ENCODE measurements around the gene OPTC. TPM values are rescaled to one million over a fixed set of nuclear protein-coding genes. Genes with fewer than 3 reads are reported as not detected.

The OPTC gene, protein sequence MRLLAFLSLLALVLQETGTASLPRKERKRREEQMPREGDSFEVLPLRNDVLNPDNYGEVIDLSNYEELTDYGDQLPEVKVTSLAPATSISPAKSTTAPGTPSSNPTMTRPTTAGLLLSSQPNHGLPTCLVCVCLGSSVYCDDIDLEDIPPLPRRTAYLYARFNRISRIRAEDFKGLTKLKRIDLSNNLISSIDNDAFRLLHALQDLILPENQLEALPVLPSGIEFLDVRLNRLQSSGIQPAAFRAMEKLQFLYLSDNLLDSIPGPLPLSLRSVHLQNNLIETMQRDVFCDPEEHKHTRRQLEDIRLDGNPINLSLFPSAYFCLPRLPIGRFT
- total RNA-seq: not detected in 2 replicates

DNA sequence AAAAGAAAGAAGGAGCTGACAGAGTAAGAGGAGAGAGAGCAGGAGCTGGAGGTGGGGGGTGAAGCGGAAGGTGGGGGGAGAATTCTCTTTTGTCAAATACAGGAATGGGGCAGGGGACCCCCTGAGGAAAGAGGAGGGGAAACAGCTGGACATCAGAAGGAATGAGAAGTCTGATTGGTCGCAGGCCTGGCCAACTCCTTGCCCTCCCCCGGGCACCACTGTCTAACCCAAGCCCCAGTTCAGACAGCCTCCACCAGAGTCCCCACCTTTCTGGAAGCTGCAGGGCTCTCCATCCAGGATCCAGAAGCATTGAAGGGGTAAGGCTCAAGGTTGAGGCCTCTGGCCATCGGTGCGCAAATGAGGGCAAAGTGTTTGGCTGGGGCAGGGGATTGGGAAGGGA, at the start of gene OPTC:
Gene OPTC, plus strand, starts transcription at position 253 of the 400 bp plus-strand sequence. CDS start 1,853 bp downstream, outside the sequence.

DNA sequence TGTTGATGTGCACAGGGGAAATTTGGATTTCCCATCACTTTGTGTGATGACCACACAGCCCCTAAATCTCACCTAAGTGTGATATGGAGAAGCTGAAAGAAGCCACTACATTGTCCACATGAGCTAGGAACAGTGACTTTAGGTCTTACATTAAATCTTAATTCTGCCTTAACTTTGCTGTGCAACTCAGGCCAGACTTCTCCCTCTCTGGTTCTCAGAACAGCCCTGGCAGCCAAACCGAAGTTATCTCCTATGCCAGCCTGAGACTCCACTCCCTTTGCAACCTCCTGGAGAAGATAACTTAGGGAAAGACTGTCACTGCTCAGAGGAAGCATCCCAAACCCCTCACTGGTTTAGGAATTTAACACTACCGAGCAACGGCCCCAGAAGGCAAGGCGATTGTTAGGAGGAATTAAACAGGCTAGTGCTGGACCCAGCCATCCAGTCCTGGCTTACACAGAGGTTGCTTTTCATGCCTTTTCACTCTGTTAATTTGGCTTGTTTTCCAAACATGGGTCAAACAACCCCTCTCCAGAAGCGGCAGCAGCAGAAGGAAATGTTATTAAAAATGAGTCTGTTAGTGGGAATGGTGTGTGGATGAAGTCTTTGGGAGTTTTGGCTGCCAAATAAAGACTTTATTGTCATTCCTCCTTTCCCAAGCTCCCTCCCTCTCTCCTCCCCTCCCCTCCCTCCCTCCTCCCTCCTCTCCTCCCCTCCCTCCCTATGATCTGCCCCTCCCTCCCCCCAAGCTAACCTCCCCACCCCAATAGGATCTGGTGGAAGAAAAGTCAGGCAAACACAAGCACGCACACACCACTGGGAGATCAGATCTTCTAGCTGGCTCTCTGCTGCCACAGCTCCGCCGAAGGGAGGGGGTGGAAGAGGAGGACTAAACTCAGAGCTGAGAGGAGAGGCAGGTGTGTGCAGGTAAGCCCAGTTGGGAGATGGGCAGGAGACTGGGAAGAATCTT, 18.7 kb upstream of the OPTC start, which contains the start of gene PRELP:
Gene PRELP, plus strand, starts transcription at position 795 of the 970 bp plus-strand sequence. CDS start 7,379 bp downstream, outside the sequence.

Other genes starting within 250 kb of the OPTC start
- gene BTG2, start 188.6 kb upstream of the OPTC start, total RNA-seq: 14.6 and 17.5 TPM in 2 replicates
- gene FMOD, start 143.0 kb upstream of the OPTC start, total RNA-seq: 7.3 and 48.1 TPM in 2 replicates
- 0.30 and 0.32 TPM in 2 replicates for gene PRELP, start 18.3 kb upstream of the OPTC start, total RNA-seq
- gene ATP2B4, start 132.7 kb downstream of the OPTC start, total RNA-seq: 126 and 247 TPM in 2 replicates

All from smooth muscle cell of the umbilical artery (primary cell).